Neuronal stem cell (in vitro differentiated cells): ENCODE results near the gene BPIFB6.

Source experiments
- DNase-seq: peaks from one replicate; pipeline ENCODE4 v3.0.0-alpha.2; 2013; ENCODE audit warnings: low spot score
- H2AFZ ChIP-seq: one replicate; pipeline ENCODE4 v1.6.1; 2013; ENCODE audit warnings: mild to moderate bottlenecking, low read length, inconsistent platforms
- H2AK5ac ChIP-seq: 2 replicates; pipeline ENCODE4 v1.6.1; 2013; ENCODE audit warnings: low read depth, mild to moderate bottlenecking, inconsistent platforms, low read length, moderate library complexity, mixed read lengths
- H2BK120ac ChIP-seq: 2 replicates; pipeline ENCODE4 v1.6.1; 2013; ENCODE audit warnings: low read depth, mild to moderate bottlenecking, inconsistent platforms, low read length, moderate library complexity, mixed read lengths
- H2BK12ac ChIP-seq: one replicate; pipeline ENCODE4 v1.6.1; 2013; ENCODE audit warnings: low read length, inconsistent platforms
- H2BK15ac ChIP-seq: 2 replicates; pipeline ENCODE4 v1.6.1; 2013; ENCODE audit warnings: mild to moderate bottlenecking, low read length, inconsistent platforms, mixed read lengths
- H2BK5ac ChIP-seq: one replicate; pipeline ENCODE4 v1.6.1; 2013; ENCODE audit warnings: inconsistent platforms, mild to moderate bottlenecking, low read length, moderate library complexity
- H3K14ac ChIP-seq: one replicate; pipeline ENCODE4 v1.6.1; 2013; ENCODE audit warnings: low read length, inconsistent platforms
- H3K18ac ChIP-seq: 2 replicates; pipeline ENCODE4 v1.6.1; 2013; ENCODE audit warnings: low read length, inconsistent platforms
- H3K23ac ChIP-seq: 2 replicates; pipeline ENCODE4 v1.6.1; 2013; ENCODE audit warnings: low read depth, mild to moderate bottlenecking, mixed read lengths, low read length, inconsistent platforms; ENCODE audit not compliant: poor library complexity
- H3K27ac ChIP-seq: replicated peaks from 3 replicates; pipeline ENCODE4 v1.5.1; 2013; ENCODE audit warnings: low read length, inconsistent platforms
- H3K27me3 ChIP-seq, 3 experiments: 2 replicates each; pipeline ENCODE4 v1.6.1; 2013; ENCODE audit warnings: low read length in 3 of 3, mild to moderate bottlenecking in 2 of 3, inconsistent platforms in 1 of 3, low read depth in 1 of 3, mixed read lengths in 1 of 3, moderate library complexity in 1 of 3; ENCODE audit not compliant: control insufficient read depth in 3 of 3, insufficient read depth in 3 of 3
- H3K36me3 ChIP-seq, 2 donors: replicated peaks in 1 of 2; 2 replicates each; pipeline ENCODE4 v1.6.1; 2013; ENCODE audit warnings: low read length in 2 of 2; ENCODE audit not compliant: control insufficient read depth in 2 of 2, insufficient read depth in 2 of 2
- H3K4ac ChIP-seq: 2 replicates; pipeline ENCODE4 v1.6.1; 2013; ENCODE audit warnings: inconsistent platforms, mild to moderate bottlenecking, low read length, moderate library complexity
- H3K4me1 ChIP-seq, 2 donors: 1 replicate in 1 of 2; 2 replicates in 1 of 2; pipeline ENCODE4 v1.6.1; 2013; ENCODE audit warnings: low read length in 2 of 2, low read depth in 1 of 2; ENCODE audit not compliant: control insufficient read depth in 2 of 2, insufficient read depth in 1 of 2
- H3K4me2 ChIP-seq: one replicate; pipeline ENCODE4 v1.6.1; 2013; ENCODE audit warnings: mild to moderate bottlenecking, low read length, inconsistent platforms; ENCODE audit not compliant: insufficient read depth, poor library complexity, severe bottlenecking
- H3K4me3 ChIP-seq, 2 donors: 2 replicates each; pipeline ENCODE4 v1.5.1; 2013; ENCODE audit warnings: low read length in 2 of 2, mild to moderate bottlenecking in 2 of 2, inconsistent platforms in 1 of 2, moderate library complexity in 1 of 2
- H3K79me1 ChIP-seq: one replicate; pipeline ENCODE4 v1.6.1; 2013; ENCODE audit warnings: low read depth, mild to moderate bottlenecking, inconsistent platforms, low read length, moderate library complexity
- H3K9ac ChIP-seq: one replicate; pipeline ENCODE4 v1.6.1; 2013; ENCODE audit warnings: mild to moderate bottlenecking, low read depth, low read length, inconsistent platforms; ENCODE audit not compliant: poor library complexity
- H3K9me3 ChIP-seq, 2 donors: replicated peaks in 1 of 2; 2 replicates each; pipeline versions ENCODE3 to v1.6.1; 2013; ENCODE audit warnings: low read length in 2 of 2, mild to moderate bottlenecking in 2 of 2, inconsistent platforms in 1 of 2, low read depth in 1 of 2, mixed read lengths in 1 of 2, moderate library complexity in 1 of 2; ENCODE audit not compliant: control insufficient read depth in 2 of 2, insufficient read depth in 1 of 2
- H4K8ac ChIP-seq: one replicate; pipeline ENCODE4 v1.6.1; 2013; ENCODE audit warnings: low read depth, mild to moderate bottlenecking, inconsistent platforms, low read length, moderate library complexity
- H4K91ac ChIP-seq: one replicate; pipeline ENCODE4 v1.6.1; 2013; ENCODE audit warnings: low read length, low read depth, mild to moderate bottlenecking, inconsistent platforms; ENCODE audit not compliant: poor library complexity
- WGBS, 2 donors: extraction: QIAGEN DNeasy Blood & Tissue Kit; methylation state at CpG; one replicate each; pipeline ENCODE4 v1.1.7; 2013; ENCODE audit warnings: missing lambda C conversion rate in 2 of 2, mixed read lengths in 1 of 2; ENCODE audit not compliant: insufficient read length in 2 of 2, insufficient replicate concordance in 1 of 2; ENCODE audit errors: extremely low coverage in 2 of 2; 5-methylcytosine and 5-hydroxymethylcytosine counted together

BPIFB6 gene

DNA sequence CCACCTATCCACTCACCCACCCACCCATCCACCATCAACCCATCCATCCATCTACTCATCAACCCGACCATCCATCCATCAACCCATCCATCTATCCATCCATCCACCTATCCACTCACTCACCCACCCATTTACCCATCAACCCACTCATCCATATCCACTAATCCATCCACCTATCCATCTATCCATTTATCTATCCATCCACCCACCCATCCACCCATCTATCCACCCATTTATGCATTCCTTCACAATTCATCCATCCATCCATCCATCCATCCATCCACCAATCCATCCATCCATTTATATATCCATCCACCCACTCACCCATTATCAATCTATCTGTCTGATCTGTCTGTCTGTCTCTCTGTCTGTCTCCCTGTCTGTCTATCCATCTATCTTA is 62.1 kb downstream of the BPIFB6 start:
- H4K91ac ChIP-seq: no peak overlapping the region
- no peak overlapping the region for H2BK12ac ChIP-seq
- H2AK5ac ChIP-seq: no peak overlapping the region
- H3K9me3 ChIP-seq: no peaks in the 10 kb centered on the region
- no peak overlapping the region for H2BK120ac ChIP-seq
- no peak overlapping the region for H3K4ac ChIP-seq
- peaks cover 0 to 2% (median 0%) of the 10 kb centered on the region in 3 experiments for H3K27me3 ChIP-seq
- H3K36me3 ChIP-seq: no peaks in the 10 kb centered on the region
- H3K9ac ChIP-seq: no peak overlapping the region
- no peak overlapping the region for H3K23ac ChIP-seq
- no peak for DNase-seq
- no peak overlapping the region for H2BK15ac ChIP-seq
- no peak overlapping the region for H4K8ac ChIP-seq
- H3K4me2 ChIP-seq: no peak overlapping the region
- H3K14ac ChIP-seq: no peak overlapping the region
- WGBS, 2 donors: 100% methylated on average over 1 of the region's 1 CpG; no CpG with 5 or more reads in 1 of the 2 donors
- H3K27ac ChIP-seq: no peak overlapping the region
- no peak overlapping the region for H3K18ac ChIP-seq
- no peaks in the 10 kb centered on the region for H3K79me1 ChIP-seq
- no peaks in the 10 kb centered on the region for H3K4me1 ChIP-seq
- H2AFZ ChIP-seq: no peak overlapping the region
- no peak overlapping the region for H2BK5ac ChIP-seq
- no peak overlapping the region for H3K4me3 ChIP-seq
